Skeletal muscle satellite cell (primary cell): ENCODE measurements around the gene CMTR2. TPM values are rescaled to one million over a fixed set of nuclear protein-coding genes. Genes with fewer than 3 reads are reported as not detected.
"Not testable (repeated sequence)": the region's sequence is repeated elsewhere in the genome, so short reads cannot be mapped to it uniquely, and the experiment has no call there.

ENCODE experiments used
- H3K27me3 ChIP-seq: 2 replicates; pipeline ENCODE4 v1.7.0; 2013; ENCODE audit warnings: low read length; ENCODE audit not compliant: control insufficient read depth, insufficient read depth
- H3K36me3 ChIP-seq: 2 replicates; pipeline ENCODE4 v1.7.0; 2013; ENCODE audit warnings: mild to moderate bottlenecking, control low read depth, low read length; ENCODE audit not compliant: insufficient read depth
- H3K4me1 ChIP-seq: 2 replicates; pipeline ENCODE4 v1.7.0; 2013; ENCODE audit warnings: low read length; ENCODE audit not compliant: control insufficient read depth, insufficient read depth
- H3K4me2 ChIP-seq: 2 replicates; pipeline ENCODE4 v1.7.0; 2013; ENCODE audit warnings: mild to moderate bottlenecking, low read length
- H3K4me3 ChIP-seq: 2 replicates; pipeline ENCODE4 v1.7.0; 2013; ENCODE audit warnings: low read length
- H3K9ac ChIP-seq: 2 replicates; pipeline ENCODE4 v1.7.0; 2013; ENCODE audit warnings: mild to moderate bottlenecking, low read depth, low read length, moderate library complexity
- H3K9me3 ChIP-seq: replicated peaks from 2 replicates; pipeline ENCODE4 v1.7.0; 2013; ENCODE audit warnings: mild to moderate bottlenecking, control low read depth, low read length
- total RNA-seq: library from RNA; depleted of rRNA; stranded (reverse); fragments of >200 nt; gene quantifications from 2 replicates; pipeline ENCODE4 v1.2.3, GENCODE V29; 2012; rRNA removed

CMTR2 gene, protein sequence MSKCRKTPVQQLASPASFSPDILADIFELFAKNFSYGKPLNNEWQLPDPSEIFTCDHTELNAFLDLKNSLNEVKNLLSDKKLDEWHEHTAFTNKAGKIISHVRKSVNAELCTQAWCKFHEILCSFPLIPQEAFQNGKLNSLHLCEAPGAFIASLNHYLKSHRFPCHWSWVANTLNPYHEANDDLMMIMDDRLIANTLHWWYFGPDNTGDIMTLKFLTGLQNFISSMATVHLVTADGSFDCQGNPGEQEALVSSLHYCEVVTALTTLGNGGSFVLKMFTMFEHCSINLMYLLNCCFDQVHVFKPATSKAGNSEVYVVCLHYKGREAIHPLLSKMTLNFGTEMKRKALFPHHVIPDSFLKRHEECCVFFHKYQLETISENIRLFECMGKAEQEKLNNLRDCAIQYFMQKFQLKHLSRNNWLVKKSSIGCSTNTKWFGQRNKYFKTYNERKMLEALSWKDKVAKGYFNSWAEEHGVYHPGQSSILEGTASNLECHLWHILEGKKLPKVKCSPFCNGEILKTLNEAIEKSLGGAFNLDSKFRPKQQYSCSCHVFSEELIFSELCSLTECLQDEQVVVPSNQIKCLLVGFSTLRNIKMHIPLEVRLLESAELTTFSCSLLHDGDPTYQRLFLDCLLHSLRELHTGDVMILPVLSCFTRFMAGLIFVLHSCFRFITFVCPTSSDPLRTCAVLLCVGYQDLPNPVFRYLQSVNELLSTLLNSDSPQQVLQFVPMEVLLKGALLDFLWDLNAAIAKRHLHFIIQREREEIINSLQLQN
- 24.3 and 28.0 TPM in 2 replicates for total RNA-seq

DNA sequence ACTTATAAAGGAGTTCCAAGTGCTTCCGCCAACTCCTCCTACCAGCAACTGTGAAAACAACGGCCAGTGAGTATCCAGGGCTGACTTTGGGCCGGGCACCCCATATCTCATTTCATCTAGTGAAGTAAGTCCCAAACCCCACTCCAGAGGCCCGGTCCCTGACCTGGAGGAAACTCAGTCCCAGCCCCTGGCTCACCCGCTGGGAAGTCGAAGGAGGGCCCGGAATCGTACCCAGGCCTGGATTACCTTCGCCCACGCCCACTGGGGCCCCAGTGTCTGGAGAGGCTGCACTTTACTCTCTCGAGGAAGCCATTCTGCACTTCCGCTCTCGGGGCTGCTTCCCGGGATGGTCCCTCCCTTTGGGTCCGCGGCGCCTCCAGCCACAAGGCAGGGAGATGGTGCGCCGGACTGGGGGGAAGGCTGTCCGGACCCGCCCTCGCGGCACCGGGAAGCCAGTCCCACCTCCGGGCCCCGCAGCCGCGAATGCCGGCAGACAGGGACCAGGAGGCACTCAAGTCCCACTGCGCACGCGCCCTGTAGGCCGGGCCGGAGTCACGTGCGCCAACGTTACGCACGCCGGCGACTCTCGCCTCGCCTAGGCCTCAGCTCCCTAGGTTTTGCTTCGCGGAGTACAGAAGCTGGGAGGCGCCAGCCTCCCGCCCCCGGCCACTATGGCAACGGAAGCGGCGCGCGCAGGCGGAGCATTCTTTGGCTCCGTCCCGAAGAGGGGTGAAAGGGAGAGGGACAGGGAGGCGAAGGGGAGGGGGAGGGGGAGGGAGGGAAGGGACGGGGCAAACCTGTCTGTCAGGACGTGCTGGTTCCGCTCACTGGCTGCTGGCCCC lies at the start of gene CMTR2:
TSS of gene CMTR2 (minus strand) at position 513 of the 842 bp plus-strand sequence. CDS start 3,482 bp downstream, outside the sequence.
- no peaks in the 10 kb centered on the region for H3K9me3 ChIP-seq
- peaks cover 19% of the 10 kb centered on the region for H3K36me3 ChIP-seq
- peaks cover 7% of the 10 kb centered on the region for H3K27me3 ChIP-seq
- H3K4me3 ChIP-seq, result peak within 1 kb of the TSS; percentile 84
- H3K4me1 ChIP-seq, result peaks cover 14% of the 10 kb centered on the region
- peak within 1 kb of the TSS; percentile 92 for H3K9ac ChIP-seq
- H3K4me2 ChIP-seq, result peak within 1 kb of the TSS; percentile 88

DNA sequence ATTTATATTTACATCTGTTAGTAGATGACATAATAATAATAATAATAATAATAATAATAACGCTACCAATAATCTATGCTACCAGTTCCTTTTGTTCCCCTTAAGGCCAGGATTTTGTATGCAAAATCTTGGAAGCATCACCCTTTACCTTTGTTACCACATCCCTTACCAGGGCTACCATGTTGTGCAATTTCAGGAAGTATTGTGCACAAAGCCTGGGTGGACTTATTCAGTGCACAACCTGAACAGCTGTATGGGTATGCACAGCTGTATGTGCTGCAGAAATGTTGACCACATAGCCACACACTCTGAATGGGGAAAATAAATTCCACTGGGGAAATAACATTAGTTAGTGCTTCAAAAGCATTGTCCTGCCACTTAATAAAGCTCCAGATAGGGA lies 49.4 kb upstream of the CMTR2 start:
- no peaks in the 10 kb centered on the region for H3K36me3 ChIP-seq
- no peak overlapping the region for H3K4me2 ChIP-seq
- no peak overlapping the region for H3K4me3 ChIP-seq
- H3K27me3 ChIP-seq, result no peaks in the 10 kb centered on the region
- no peaks in the 10 kb centered on the region for H3K9me3 ChIP-seq
- H3K4me1 ChIP-seq, result no peaks in the 10 kb centered on the region
- no peak overlapping the region for H3K9ac ChIP-seq

DNA sequence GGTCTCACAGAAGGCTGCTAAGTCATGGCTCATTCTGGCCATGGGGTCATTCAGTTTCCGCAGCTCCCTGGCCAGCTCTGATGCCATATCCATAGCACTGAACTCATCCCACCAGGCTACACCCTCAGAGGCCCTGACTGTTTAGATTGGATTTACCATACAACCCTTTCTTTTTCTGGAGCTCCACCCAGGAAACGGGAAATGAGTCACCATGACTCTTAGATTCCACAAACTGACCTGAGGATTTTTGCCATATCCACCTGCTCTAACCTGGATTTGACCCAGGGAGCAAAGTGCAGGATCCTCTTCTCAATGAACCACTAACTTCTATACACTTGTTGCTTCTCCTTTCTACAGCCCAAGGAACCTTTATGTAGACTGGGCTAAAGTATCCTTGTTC lies 49.0 kb upstream of the CMTR2 start:
- H3K27me3 ChIP-seq, result no peaks in the 10 kb centered on the region
- H3K9me3 ChIP-seq, result no peaks in the 10 kb centered on the region
- no peak overlapping the region for H3K9ac ChIP-seq
- H3K4me3 ChIP-seq, result no peak overlapping the region
- H3K36me3 ChIP-seq, result no peaks in the 10 kb centered on the region
- no peak overlapping the region for H3K4me2 ChIP-seq
- no peaks in the 10 kb centered on the region for H3K4me1 ChIP-seq

DNA sequence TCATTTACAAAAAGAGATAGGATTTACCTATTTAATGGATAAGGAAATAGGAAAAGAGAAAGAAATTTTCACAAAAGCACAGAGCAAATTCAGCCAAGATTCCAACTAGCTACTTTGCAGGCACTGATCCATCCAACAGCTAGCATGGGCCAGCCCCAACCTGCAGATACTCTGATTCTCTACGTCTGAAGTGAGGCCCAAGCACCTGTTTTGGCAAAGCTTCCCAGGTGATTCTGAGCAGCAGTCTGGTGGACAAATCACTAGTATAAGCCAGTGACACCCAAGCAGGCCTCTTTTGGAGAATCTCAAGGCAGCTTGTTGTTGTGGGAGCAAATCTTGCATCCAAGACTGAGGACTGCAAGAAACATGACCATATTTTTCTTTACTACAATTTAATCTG lies 48.4 kb upstream of the CMTR2 start:
- Histone ChIP-seq H3K4me3 (no peak overlapping the region), H3K27me3 (no peaks in the 10 kb centered on the region), H3K9me3 (no peaks in the 10 kb centered on the region), H3K4me1 (no peaks in the 10 kb centered on the region), H3K4me2 (no peak overlapping the region), H3K36me3 (no peaks in the 10 kb centered on the region), H3K9ac (no peak overlapping the region)

DNA sequence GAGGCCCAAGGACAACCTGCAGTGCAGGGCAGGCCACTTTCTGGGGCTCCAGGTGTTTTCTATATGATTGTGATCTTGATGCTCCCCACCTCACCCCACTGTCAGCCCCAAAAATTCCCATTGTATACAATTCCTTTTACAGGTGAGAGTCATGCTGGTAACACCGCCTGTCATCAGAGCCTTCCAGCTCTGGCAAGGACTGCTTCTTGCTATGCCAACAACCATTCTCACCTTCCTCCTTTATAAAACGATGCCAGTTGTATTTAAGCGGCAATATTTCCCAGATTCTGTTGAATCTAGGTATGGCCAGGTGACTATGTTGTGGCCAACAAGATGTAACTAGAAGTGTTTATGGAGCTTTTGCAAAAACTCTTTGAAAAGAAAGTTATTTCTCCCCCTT lies 38.9 kb upstream of the CMTR2 start:
- Histone ChIP-seq H3K4me3 (no peak overlapping the region), H3K27me3 (no peaks in the 10 kb centered on the region), H3K36me3 (no peaks in the 10 kb centered on the region), H3K9me3 (no peaks in the 10 kb centered on the region), H3K4me1 (no peaks in the 10 kb centered on the region), H3K9ac (no peak overlapping the region), H3K4me2 (no peak overlapping the region)

DNA sequence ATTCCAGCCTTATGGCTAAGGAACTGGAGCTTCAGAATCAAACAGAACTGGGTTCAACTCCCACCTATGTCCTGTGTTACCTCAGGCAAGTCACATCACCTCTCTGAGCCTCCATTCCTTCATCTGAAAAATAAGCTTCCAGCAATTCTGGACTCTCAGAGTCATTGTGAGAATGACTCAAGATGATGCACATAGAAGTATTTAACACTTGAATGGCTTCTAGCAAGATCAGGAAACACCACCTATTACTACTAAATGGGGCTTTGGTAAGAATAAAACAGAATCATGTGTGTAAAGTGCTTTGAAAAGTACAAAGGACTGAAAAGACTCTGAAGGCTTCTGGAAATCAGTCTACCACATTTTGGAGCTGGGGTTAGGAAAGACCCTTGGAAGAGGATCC lies 38.5 kb upstream of the CMTR2 start:
- no peaks in the 10 kb centered on the region for H3K36me3 ChIP-seq
- no peak overlapping the region for H3K4me3 ChIP-seq
- H3K9me3 ChIP-seq, result no peaks in the 10 kb centered on the region
- H3K9ac ChIP-seq, result no peak overlapping the region
- no peaks in the 10 kb centered on the region for H3K27me3 ChIP-seq
- no peaks in the 10 kb centered on the region for H3K4me1 ChIP-seq
- H3K4me2 ChIP-seq, result no peak overlapping the region

DNA sequence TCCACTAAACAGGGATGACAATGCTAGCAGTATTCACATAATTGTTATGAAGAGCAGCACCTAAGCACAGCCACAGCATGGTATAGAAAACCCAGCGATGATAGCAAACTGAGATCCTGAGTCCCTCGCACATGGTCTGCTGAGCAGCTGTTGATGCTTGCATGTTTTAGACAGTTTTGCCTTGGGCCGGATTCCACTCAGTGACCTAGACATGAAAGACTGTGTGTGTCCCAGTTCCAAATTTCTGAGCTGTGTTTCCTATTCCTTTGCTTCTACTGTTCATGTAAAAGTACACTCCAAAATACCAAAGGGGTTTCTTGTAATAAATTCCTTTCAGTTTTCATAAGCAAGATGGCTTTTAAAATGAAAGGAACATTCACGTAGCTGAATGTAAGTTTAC lies 30.8 kb upstream of the CMTR2 start:
- H3K4me2 ChIP-seq, result no peak overlapping the region
- H3K9ac ChIP-seq, result no peak overlapping the region
- H3K9me3 ChIP-seq, result no peaks in the 10 kb centered on the region
- H3K4me3 ChIP-seq, result no peak overlapping the region
- H3K27me3 ChIP-seq, result no peaks in the 10 kb centered on the region
- H3K4me1 ChIP-seq, result no peaks in the 10 kb centered on the region
- H3K36me3 ChIP-seq, result no peaks in the 10 kb centered on the region

DNA sequence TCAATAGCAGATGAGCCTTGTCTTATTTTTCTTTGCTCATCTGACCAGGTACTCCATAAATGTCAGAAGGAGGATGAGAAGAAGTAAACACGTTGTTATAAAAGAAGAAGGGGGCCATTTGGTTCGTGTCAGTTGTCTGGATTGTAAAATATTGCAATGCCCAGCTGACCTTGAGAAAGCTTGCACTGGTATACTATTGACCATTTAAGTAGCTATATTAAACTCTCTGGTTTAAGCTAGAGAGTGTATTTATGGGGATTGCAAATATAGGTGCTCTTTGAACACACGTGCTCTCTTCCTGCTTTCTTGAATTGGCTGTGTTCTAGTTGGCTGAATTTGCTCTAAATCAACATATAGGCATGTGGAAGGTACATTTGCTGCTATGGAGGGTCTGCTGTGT lies 26.1 kb upstream of the CMTR2 start:
- peaks cover 11% of the 10 kb centered on the region for H3K27me3 ChIP-seq
- H3K9me3 ChIP-seq, result no peaks in the 10 kb centered on the region
- no peak overlapping the region for H3K9ac ChIP-seq
- no peaks in the 10 kb centered on the region for H3K4me1 ChIP-seq
- H3K36me3 ChIP-seq, result no peaks in the 10 kb centered on the region
- no peak overlapping the region for H3K4me3 ChIP-seq
- H3K4me2 ChIP-seq, result no peak overlapping the region

DNA sequence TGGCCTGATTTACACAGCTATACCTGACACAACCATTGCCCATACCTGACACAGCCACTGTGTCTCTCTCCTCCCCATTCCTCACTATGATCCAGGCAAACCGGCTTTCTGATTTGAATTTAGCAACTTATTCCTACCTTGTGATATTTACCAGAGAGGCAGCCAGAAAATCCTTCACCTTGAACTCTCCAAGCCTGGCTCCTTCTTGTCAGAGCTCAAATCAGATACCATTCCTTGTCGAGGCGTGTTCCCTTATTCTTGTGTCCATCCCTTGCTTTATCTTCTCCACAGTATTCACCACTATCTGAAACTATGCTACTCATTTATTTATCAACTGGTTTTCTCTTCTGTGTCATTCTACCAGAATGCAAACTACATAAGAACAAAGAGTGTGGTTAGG lies 24.4 kb upstream of the CMTR2 start:
- not testable (repeated sequence) for H3K4me1 ChIP-seq, H3K4me3 ChIP-seq, H3K4me2 ChIP-seq, H3K9me3 ChIP-seq, H3K9ac ChIP-seq, H3K36me3 ChIP-seq
- peaks cover 16% of the 10 kb centered on the region for H3K27me3 ChIP-seq

DNA sequence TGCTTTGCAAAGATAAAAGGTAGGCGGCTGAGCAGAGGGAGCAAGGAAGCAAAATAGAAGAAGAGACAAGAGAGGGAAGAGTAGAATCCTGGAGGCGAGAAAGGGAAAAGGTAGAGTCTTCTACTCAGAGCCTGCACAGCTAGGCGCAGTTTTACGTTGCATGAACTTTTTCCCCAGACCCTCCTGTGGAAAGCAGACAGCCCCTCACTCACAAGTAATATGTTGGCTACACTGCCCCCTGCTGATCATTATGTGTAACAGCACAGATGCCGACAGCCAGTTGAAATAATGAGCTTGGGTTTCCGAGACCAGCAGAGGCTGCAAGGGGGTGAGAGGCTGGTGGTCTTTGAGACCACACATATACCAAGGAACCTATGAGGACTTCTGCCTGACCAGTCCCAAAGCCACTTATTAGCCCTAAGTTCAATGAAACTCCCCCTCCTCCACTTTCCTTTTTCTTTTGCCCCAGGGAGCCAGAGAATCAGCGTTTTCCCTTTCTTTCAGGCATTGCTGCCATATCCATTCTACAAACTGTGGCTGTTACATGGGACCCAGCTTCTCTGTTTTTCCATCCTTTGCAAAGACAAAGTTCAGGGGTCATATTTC lies 22.5 kb upstream of the CMTR2 start:
- no peak overlapping the region for H3K4me2 ChIP-seq
- H3K4me1 ChIP-seq, result no peaks in the 10 kb centered on the region
- no peak overlapping the region for H3K9ac ChIP-seq
- no peaks in the 10 kb centered on the region for H3K9me3 ChIP-seq
- H3K36me3 ChIP-seq, result no peaks in the 10 kb centered on the region
- peaks cover 16% of the 10 kb centered on the region for H3K27me3 ChIP-seq
- H3K4me3 ChIP-seq, result no peak overlapping the region

DNA sequence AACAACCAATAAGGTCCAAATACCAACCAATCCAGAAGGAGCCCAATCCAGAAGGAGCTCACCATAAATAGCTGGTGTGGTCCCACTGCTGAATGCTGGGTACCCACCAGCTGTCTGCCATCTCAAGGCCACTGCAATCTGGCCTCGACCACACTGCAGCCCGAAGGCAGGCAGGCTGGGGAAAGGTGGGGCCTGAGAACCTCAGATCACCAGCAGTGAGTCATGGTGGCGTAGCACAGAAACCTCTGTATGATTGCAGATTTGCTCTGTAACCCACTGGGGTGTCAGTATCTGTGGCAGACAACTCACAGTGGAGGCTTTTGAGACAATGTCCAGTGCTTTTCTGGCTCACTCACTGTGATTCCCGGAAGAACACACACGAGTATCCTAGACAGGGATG lies 14.7 kb upstream of the CMTR2 start:
- no peak overlapping the region for H3K4me3 ChIP-seq
- H3K36me3 ChIP-seq, result no peaks in the 10 kb centered on the region
- H3K27me3 ChIP-seq, result peaks cover 10% of the 10 kb centered on the region
- H3K9ac ChIP-seq, result no peak overlapping the region
- no peak overlapping the region for H3K4me2 ChIP-seq
- H3K4me1 ChIP-seq, result no peaks in the 10 kb centered on the region
- H3K9me3 ChIP-seq, result no peaks in the 10 kb centered on the region
